ENCODE data around the gene THSD4.

Gene THSD4

GRCh38 chr15:71272932-71273331, 157.7 kb downstream of the THSD4 start:
- no peak for DNase-seq

- DNase-seq, result no peak
Measured at GRCh38 chr15:71273731-71274447, 158.6 kb downstream of the THSD4 start.

- DNase-seq, result no peak
Measured at GRCh38 chr15:71274448-71274798, 159.2 kb downstream of the THSD4 start.

GRCh38 chr15:71275098-71275497, 159.8 kb downstream of the THSD4 start:
- no peak for DNase-seq

- no peak for DNase-seq
Measured at GRCh38 chr15:71275566-71276335, 160.5 kb downstream of the THSD4 start.

- DNase-seq, result no peak
Measured at GRCh38 chr15:71276336-71276665, 161.0 kb downstream of the THSD4 start.

- DNase-seq, result no peak
Measured at GRCh38 chr15:71278989-71279756, 163.9 kb downstream of the THSD4 start.

- no peak for DNase-seq
Measured at GRCh38 chr15:71279757-71280141, 164.5 kb downstream of the THSD4 start.

- DNase-seq, result no peak
Measured at GRCh38 chr15:71280206-71280605, 164.9 kb downstream of the THSD4 start.

GRCh38 chr15:71281256-71281655, 166.0 kb downstream of the THSD4 start:
- DNase-seq, result no peak

- no peak for DNase-seq
Measured at GRCh38 chr15:71282076-71282475, 166.8 kb downstream of the THSD4 start.

- no peak for DNase-seq
Measured at GRCh38 chr15:71288348-71288955, 173.2 kb downstream of the THSD4 start.

GRCh38 chr15:71290002-71290401, 174.7 kb downstream of the THSD4 start:
- DNase-seq, result no peak

- DNase-seq, result no peak
Measured at GRCh38 chr15:71290881-71291635, 175.8 kb downstream of the THSD4 start.

- no peak for DNase-seq
Measured at GRCh38 chr15:71291723-71292122, 176.5 kb downstream of the THSD4 start.

- DNase-seq, result no peak
Measured at GRCh38 chr15:71293723-71294122, 178.5 kb downstream of the THSD4 start.

GRCh38 chr15:71294251-71294910, 179.1 kb downstream of the THSD4 start:
- no peak for DNase-seq

- no peak for DNase-seq
Measured at GRCh38 chr15:71294911-71295602, 179.8 kb downstream of the THSD4 start.

- no peak for DNase-seq
Measured at GRCh38 chr15:71295603-71296314, 180.5 kb downstream of the THSD4 start.

- DNase-seq, result no peak
Measured at GRCh38 chr15:71296315-71296679, 181.0 kb downstream of the THSD4 start.
